SKM-1 treated with dmso at 0.1 percent for 144 hours (cell line): ENCODE data around the gene ITPR3.

Experiments used
- DNase-seq: peaks from one replicate; lab custom pipeline; 2025; ENCODE audit not compliant: unreplicated experiment; lab: John Stamatoyannopoulos, UW

The ITPR3 gene

GRCh38 chr6:33695451-33695887 is 74.3 kb downstream of the ITPR3 start:
- no peak for DNase-seq

GRCh38 chr6:33696076-33696475 is 75.0 kb downstream of the ITPR3 start:
- no peak for DNase-seq

GRCh38 chr6:33696548-33697518 is 75.7 kb downstream of the ITPR3 start:
- no peak for DNase-seq

- DNase-seq: no peak
Observed at GRCh38 chr6:33697845-33698244, 76.7 kb downstream of the ITPR3 start.

- DNase-seq: no peak
Observed at GRCh38 chr6:33698494-33698893, 77.4 kb downstream of the ITPR3 start.

GRCh38 chr6:33699131-33699530 is 78.0 kb downstream of the ITPR3 start:
- DNase-seq: no peak

GRCh38 chr6:33699739-33700138 is 78.6 kb downstream of the ITPR3 start:
- DNase-seq: no peak

- peak; percentile 15 for DNase-seq
Observed at GRCh38 chr6:33700391-33701050, 79.4 kb downstream of the ITPR3 start.

GRCh38 chr6:33702345-33702977 is 81.3 kb downstream of the ITPR3 start:
- DNase-seq: peak; percentile 70

GRCh38 chr6:33704215-33705066 is 83.3 kb downstream of the ITPR3 start:
- DNase-seq: no peak

GRCh38 chr6:33705268-33705885 is 84.3 kb downstream of the ITPR3 start:
- no peak for DNase-seq

- DNase-seq: no peak
Observed at GRCh38 chr6:33705955-33706725, 85.0 kb downstream of the ITPR3 start.

- no peak for DNase-seq
Observed at GRCh38 chr6:33707771-33708170, 86.6 kb downstream of the ITPR3 start.

- DNase-seq: no peak
Observed at GRCh38 chr6:33708516-33709204, 87.5 kb downstream of the ITPR3 start.

GRCh38 chr6:33709605-33710295 is 88.6 kb downstream of the ITPR3 start:
- DNase-seq: no peak

- DNase-seq: no peak
Observed at GRCh38 chr6:33710296-33711121, 89.4 kb downstream of the ITPR3 start.
